Uterus (tissue), 2 donors: ENCODE results near the gene IL4I1.

Source experiments
- POLR2A ChIP-seq, 2 donors: fragments of 450-650 bp; IDR thresholded peaks; one replicate each; pipeline ENCODE4 v1.6.1; 2016; ENCODE audit warnings: antibody characterized with exemption in 2 of 2, mild to moderate bottlenecking in 1 of 2, moderate library complexity in 1 of 2
- TF ChIP-seq, protein P1 (sequence below), 4 experiments: fragments of 200-600 bp in 2 of 4; fragments of 450-650 bp in 2 of 4; sonication (generic) in 2 of 4; IDR thresholded peaks; one replicate each; pipeline ENCODE4 v1.5.1; 2016 to 2019; ENCODE audit warnings: antibody characterized with exemption in 4 of 4, mild to moderate bottlenecking in 2 of 4, moderate library complexity in 1 of 4

- no peak for TF ChIP-seq POLR2A (IDR thresholded peaks at IDR 0.05)
- TF ChIP-seq, protein P1, sequence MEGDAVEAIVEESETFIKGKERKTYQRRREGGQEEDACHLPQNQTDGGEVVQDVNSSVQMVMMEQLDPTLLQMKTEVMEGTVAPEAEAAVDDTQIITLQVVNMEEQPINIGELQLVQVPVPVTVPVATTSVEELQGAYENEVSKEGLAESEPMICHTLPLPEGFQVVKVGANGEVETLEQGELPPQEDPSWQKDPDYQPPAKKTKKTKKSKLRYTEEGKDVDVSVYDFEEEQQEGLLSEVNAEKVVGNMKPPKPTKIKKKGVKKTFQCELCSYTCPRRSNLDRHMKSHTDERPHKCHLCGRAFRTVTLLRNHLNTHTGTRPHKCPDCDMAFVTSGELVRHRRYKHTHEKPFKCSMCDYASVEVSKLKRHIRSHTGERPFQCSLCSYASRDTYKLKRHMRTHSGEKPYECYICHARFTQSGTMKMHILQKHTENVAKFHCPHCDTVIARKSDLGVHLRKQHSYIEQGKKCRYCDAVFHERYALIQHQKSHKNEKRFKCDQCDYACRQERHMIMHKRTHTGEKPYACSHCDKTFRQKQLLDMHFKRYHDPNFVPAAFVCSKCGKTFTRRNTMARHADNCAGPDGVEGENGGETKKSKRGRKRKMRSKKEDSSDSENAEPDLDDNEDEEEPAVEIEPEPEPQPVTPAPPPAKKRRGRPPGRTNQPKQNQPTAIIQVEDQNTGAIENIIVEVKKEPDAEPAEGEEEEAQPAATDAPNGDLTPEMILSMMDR (IDR thresholded peaks at IDR 0.05) = no peak
These were observed 29.8 kb upstream of the IL4I1 start for GRCh38 chr19:49926515-49926914.
